Astrocyte of the spinal cord (primary cell): ENCODE data around the gene KBTBD12.
"Not testable (repeated sequence)": the region's sequence is repeated elsewhere in the genome, so short reads cannot be mapped to it uniquely, and the experiment has no call there.

Experiments used
- DNase-seq: peaks from one replicate; pipeline ENCODE4 v3.0.0; 2011; ENCODE audit warnings: low read depth, low spot score
- H3K4me3 ChIP-seq: 2 replicates; pipeline ENCODE4 v1.5.1; 2011; ENCODE audit warnings: low read depth, mild to moderate bottlenecking, low read length, moderate library complexity
- CTCF ChIP-seq: IDR thresholded peaks from 2 replicates; pipeline ENCODE4 v1.5.1; 2012; ENCODE audit warnings: low read depth, mild to moderate bottlenecking, low read length, inconsistent platforms
- in situ Hi-C: cut with HindIII; loops from 2 replicates; pipeline ENCODE4 v1.10.0; 2017; ENCODE audit warnings: low sequenced_read_pairs

Gene KBTBD12

GRCh38 chr3:127915115-127915936, at the start of gene KBTBD12:
KBTBD12 (plus strand) TSS chr3:127915232; CDS start chr3:127923062, 7,830 bp downstream.
- TF ChIP-seq CTCF = no peak
- in situ Hi-C loops = no loop called here
- no peak for DNase-seq
- peak within 1 kb of the TSS; percentile 31 for H3K4me3 ChIP-seq

- no peak overlapping the region for H3K4me3 ChIP-seq
- peak; percentile 62 for DNase-seq
- TF ChIP-seq CTCF = no peak
- in situ Hi-C loops = no loop called here
These were observed 49.1 kb upstream of the KBTBD12 start for GRCh38 chr3:127865941-127866340.

- no peak for DNase-seq
- no peak for TF ChIP-seq CTCF
- no peak overlapping the region for H3K4me3 ChIP-seq
- in situ Hi-C loops = no loop called here
These were observed 47.6 kb upstream of the KBTBD12 start for GRCh38 chr3:127867412-127867811.

GRCh38 chr3:127867986-127868385, 47.0 kb upstream of the KBTBD12 start:
- peak; percentile 35 for DNase-seq
- no peak overlapping the region for H3K4me3 ChIP-seq
- no peak for TF ChIP-seq CTCF
- in situ Hi-C loops = no loop called here

GRCh38 chr3:127870156-127870555, 44.9 kb upstream of the KBTBD12 start:
- in situ Hi-C loops = no loop called here
- H3K4me3 ChIP-seq = no peak overlapping the region
- DNase-seq = no peak
- TF ChIP-seq CTCF = no peak

- H3K4me3 ChIP-seq, in situ Hi-C loops, DNase-seq: not testable (repeated sequence)
These were observed 40.9 kb upstream of the KBTBD12 start for GRCh38 chr3:127874097-127874496.

GRCh38 chr3:127881586-127881985, 33.4 kb upstream of the KBTBD12 start:
- H3K4me3 ChIP-seq = no peak overlapping the region
- no peak for DNase-seq
- TF ChIP-seq CTCF = no peak
- in situ Hi-C loops = no loop called here
